Lung (tissue), 12 donors: Measurements from ENCODE around the gene VPS13D. TPM values are rescaled to one million over a fixed set of nuclear protein-coding genes. Genes with fewer than 3 reads are reported as not detected.

Source experiments
- ATAC-seq: fragments of 200-7000 bp; cut with Tn5 transposase; one replicate; pipeline ENCODE4 v1.9.1; 2020; ENCODE audit warnings: moderate number of reproducible peaks; ENCODE audit not compliant: insufficient read depth, low FRiP score
- DNase-seq, 3 donors: peaks; one replicate each; pipeline ENCODE4 v3.0.0-alpha.2; 2013 to 2017
- H3K27ac ChIP-seq, 2 donors: one replicate each; pipeline ENCODE4 v1.5.1; 2013; ENCODE audit warnings: mild to moderate bottlenecking in 2 of 2, moderate library complexity in 2 of 2, control low read depth in 1 of 2, inconsistent platforms in 1 of 2, low read depth in 1 of 2, low read length in 1 of 2
- H3K27me3 ChIP-seq, 3 donors: one replicate each; pipeline ENCODE4 v1.5.1; 2013; ENCODE audit warnings: low read length in 2 of 3; ENCODE audit not compliant: control insufficient read depth in 3 of 3, insufficient read depth in 3 of 3
- H3K36me3 ChIP-seq, 4 donors: one replicate each; pipeline ENCODE4 v1.5.1; 2013; ENCODE audit warnings: low read length in 4 of 4, mild to moderate bottlenecking in 1 of 4, moderate library complexity in 1 of 4; ENCODE audit not compliant: control insufficient read depth in 4 of 4, insufficient read depth in 4 of 4
- H3K4me1 ChIP-seq, 5 donors: one replicate each; pipeline ENCODE4 v1.5.1; 2013; ENCODE audit warnings: low read length in 5 of 5, mild to moderate bottlenecking in 2 of 5, moderate library complexity in 1 of 5; ENCODE audit not compliant: control insufficient read depth in 5 of 5, insufficient read depth in 5 of 5
- H3K4me3 ChIP-seq: one replicate; pipeline ENCODE4 v1.5.1; 2013; ENCODE audit warnings: mild to moderate bottlenecking, control low read depth, moderate library complexity
- H3K9ac ChIP-seq, 2 donors: one replicate each; pipeline ENCODE4 v1.5.1; 2013; ENCODE audit warnings: low read length in 2 of 2, control low read depth in 1 of 2; ENCODE audit not compliant: insufficient read depth in 1 of 2
- H3K9me3 ChIP-seq, 4 donors: one replicate each; pipeline ENCODE4 v1.5.1; 2013; ENCODE audit warnings: low read length in 3 of 4, mild to moderate bottlenecking in 1 of 4, moderate library complexity in 1 of 4; ENCODE audit not compliant: control insufficient read depth in 4 of 4, insufficient read depth in 3 of 4
- WGBS, 2 donors: extraction: QIAGEN DNeasy Blood & Tissue Kit; methylation state at CpG; one replicate each; pipeline ENCODE4 v1.1.7; 2013; 5-methylcytosine and 5-hydroxymethylcytosine counted together
- polyA plus RNA-seq, 2 donors: library from polyadenylated mRNA; stranded (reverse); fragments of 200-250 nt; gene quantifications; one replicate each; pipeline ENCODE4 v1.2.1, GENCODE V29; 2013
- total RNA-seq, 2 donors: library from RNA; depleted of rRNA in 1 of 2; stranded (reverse); fragments of >200 nt in 1 of 2; gene quantifications; one replicate each; pipeline ENCODE4 v1.2.1, GENCODE V29; 2014 to 2021
- TF ChIP-seq, protein P1 (sequence below): IDR thresholded peaks from 2 replicates; pipeline ENCODE4 v1.5.1; 2012; ENCODE audit warnings: mild to moderate bottlenecking; ENCODE audit errors: control extremely low read depth, extremely low read depth
- donor health status: control.
- donor health status: control.
- donor health status: Bipolar disorder and iron deficiency.
- donor health status: healthy.
- donor health status: DM: yes; HTN: yes; CAD: no.

The VPS13D gene
- total and polyA plus RNA-seq, 4 donors = 18.4 to 76.0 (median 37.5) TPM

- H3K36me3 ChIP-seq = peaks cover 24 to 38% (median 31%) of the 10 kb centered on the region in 4 donors
- TF ChIP-seq, protein P1, sequence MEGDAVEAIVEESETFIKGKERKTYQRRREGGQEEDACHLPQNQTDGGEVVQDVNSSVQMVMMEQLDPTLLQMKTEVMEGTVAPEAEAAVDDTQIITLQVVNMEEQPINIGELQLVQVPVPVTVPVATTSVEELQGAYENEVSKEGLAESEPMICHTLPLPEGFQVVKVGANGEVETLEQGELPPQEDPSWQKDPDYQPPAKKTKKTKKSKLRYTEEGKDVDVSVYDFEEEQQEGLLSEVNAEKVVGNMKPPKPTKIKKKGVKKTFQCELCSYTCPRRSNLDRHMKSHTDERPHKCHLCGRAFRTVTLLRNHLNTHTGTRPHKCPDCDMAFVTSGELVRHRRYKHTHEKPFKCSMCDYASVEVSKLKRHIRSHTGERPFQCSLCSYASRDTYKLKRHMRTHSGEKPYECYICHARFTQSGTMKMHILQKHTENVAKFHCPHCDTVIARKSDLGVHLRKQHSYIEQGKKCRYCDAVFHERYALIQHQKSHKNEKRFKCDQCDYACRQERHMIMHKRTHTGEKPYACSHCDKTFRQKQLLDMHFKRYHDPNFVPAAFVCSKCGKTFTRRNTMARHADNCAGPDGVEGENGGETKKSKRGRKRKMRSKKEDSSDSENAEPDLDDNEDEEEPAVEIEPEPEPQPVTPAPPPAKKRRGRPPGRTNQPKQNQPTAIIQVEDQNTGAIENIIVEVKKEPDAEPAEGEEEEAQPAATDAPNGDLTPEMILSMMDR = no peak
- H3K4me3 ChIP-seq = no peak overlapping the region
- WGBS, 2 donors = 93 to 97% methylated on average over 5 of the region's 5 CpGs
- H3K4me1 ChIP-seq = no peaks in the 10 kb centered on the region
- H3K9ac ChIP-seq = no peak overlapping the region
- ATAC-seq (no peak), DNase-seq (no peak)
- no peaks in the 10 kb centered on the region for H3K27me3 ChIP-seq
- no peaks in the 10 kb centered on the region for H3K9me3 ChIP-seq
- H3K27ac ChIP-seq = no peak overlapping the region
These were observed 54.7 kb downstream of the VPS13D start for GRCh38 chr1:12284486-12284885.

DNA sequence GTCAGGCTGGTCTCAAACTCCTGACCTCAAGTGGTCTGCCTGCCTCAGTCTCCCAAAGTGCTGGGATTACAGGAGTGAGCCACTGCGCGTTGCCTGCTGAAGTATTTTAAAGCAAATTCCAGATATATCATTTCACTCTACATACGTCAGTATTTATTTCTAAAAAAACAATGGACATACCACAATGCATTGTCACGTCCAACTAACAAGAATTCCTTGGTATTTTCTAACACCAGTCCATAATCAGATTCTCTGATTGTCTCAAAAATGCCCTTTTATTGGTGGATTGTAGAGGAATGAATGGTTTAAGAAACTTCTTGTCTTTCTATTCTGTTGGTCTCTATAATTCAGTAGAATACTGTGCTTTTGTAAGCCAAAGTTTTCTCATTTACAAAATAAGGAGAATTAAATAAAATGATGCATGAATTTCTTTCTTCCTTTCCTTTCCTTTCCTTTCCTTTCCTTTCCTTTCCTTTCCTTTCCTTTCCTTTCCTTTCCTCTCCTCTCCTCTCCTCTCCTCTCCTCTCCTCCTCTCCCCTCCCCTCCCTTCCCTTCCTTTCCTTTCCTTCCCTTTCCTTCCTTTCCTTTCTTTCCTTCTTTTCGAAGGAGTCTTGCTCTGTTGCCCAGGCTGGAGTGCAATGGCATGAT lies 55.8 kb downstream of the VPS13D start:
- Histone ChIP-seq H3K27me3 (no peaks in the 10 kb centered on the region), H3K4me3 (no peak overlapping the region), H3K9ac (no peak overlapping the region), H3K4me1 (no peaks in the 10 kb centered on the region), H3K36me3 (peaks cover 24 to 38% (median 29%) of the 10 kb centered on the region in 4 donors), H3K27ac (no peak overlapping the region), H3K9me3 (no peaks in the 10 kb centered on the region)
- DNase-seq (no peak), ATAC-seq (no peak)
- TF ChIP-seq, protein P1 = no peak
- WGBS, 2 donors = 92 to 94% methylated on average over 5 of the region's 5 CpGs

DNA sequence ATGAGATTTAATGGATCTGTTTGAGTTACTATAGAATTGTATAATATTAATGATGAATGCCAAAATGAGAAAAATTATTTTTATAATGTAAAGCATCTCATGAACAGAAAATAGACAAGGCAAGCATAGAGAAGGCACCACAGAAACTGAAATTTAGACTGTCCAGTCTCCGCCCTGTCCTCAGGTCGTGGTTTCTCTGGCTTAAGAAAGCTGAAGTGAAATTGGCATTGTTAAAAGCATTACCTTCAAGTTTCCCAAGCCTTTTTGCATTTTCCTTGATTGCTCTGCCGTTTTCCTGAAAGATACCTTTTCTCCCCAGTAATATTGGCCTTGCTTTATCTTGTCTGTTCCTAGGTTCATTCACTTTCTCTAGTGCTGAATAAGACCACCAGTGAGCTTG lies 58.0 kb downstream of the VPS13D start:
- Histone ChIP-seq H3K27ac (no peak overlapping the region), H3K4me3 (no peak overlapping the region), H3K27me3 (no peaks in the 10 kb centered on the region), H3K9me3 (no peaks in the 10 kb centered on the region), H3K9ac (no peak overlapping the region), H3K36me3 (peaks cover 22 to 31% (median 27%) of the 10 kb centered on the region in 4 donors), H3K4me1 (no peaks in the 10 kb centered on the region)
- 87 to 88% methylated on average over 3 of the region's 3 CpGs for WGBS, 2 donors
- TF ChIP-seq, protein P1 = no peak
- ATAC-seq (no peak), DNase-seq (no peak)

DNA sequence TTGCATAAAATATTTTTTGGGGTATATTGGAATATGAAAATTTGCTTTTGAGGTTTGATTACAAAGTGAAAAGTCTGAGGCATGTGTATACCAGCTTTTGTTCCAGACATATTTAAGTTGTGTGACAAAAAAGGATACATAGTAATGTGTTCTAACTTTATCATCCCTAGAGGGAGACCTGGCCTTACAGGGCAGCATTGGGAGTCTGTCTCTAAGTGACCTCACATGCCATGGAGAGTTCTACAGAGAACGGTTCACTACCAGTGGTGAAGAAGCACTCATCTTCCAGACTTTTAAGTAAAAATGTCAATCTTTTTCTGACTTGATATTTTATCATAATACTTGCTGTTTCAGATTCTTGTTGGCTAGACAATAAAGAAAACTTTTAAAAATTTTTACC lies 61.0 kb downstream of the VPS13D start:
- no peak for ATAC-seq
- H3K9me3 ChIP-seq = no peaks in the 10 kb centered on the region
- no peaks in the 10 kb centered on the region for H3K27me3 ChIP-seq
- H3K4me3 ChIP-seq = no peak overlapping the region
- peaks cover 22 to 26% (median 26%) of the 10 kb centered on the region in 4 donors for H3K36me3 ChIP-seq
- no peaks in the 10 kb centered on the region for H3K4me1 ChIP-seq
- 84 to 87% methylated on average over 1 of the region's 1 CpG for WGBS, 2 donors
- TF ChIP-seq, protein P1 = no peak
- no peak overlapping the region for H3K9ac ChIP-seq
- DNase-seq = no peak
- no peak overlapping the region for H3K27ac ChIP-seq
